Uterus (tissue), 2 donors: ENCODE measurements around the gene SUGCT.

Experiments used
- POLR2A ChIP-seq, 2 donors: fragments of 450-650 bp; IDR thresholded peaks; one replicate each; pipeline ENCODE4 v1.6.1; 2016; ENCODE audit warnings: antibody characterized with exemption in 2 of 2, mild to moderate bottlenecking in 1 of 2, moderate library complexity in 1 of 2
- TF ChIP-seq, protein P1 (sequence below), 4 experiments: fragments of 200-600 bp in 2 of 4; fragments of 450-650 bp in 2 of 4; sonication (generic) in 2 of 4; IDR thresholded peaks; one replicate each; pipeline ENCODE4 v1.5.1; 2016 to 2019; ENCODE audit warnings: antibody characterized with exemption in 4 of 4, mild to moderate bottlenecking in 2 of 4, moderate library complexity in 1 of 4

DNA sequence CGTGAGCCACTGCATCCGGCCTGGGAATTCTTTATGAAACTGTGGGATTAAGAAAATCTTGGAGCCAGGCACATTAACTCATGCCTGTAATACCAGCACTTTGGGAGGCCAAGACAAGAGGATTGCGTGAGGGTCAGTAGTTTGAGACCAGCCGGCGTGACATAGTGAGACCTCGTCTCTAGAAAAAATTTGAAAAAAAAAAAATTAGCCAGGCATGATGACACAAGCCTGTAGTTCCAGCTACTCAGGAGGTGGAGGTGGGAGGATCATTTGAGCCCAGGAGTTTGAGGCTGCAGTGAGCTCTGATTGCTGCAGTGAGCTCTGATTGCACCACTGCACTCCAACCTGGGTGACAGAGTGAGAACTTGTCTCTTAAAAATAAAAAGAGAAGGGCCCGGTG lies 69.8 kb downstream of the SUGCT start:
- TF ChIP-seq POLR2A (IDR thresholded peaks at IDR 0.05), result no peak
- TF ChIP-seq, protein P1, sequence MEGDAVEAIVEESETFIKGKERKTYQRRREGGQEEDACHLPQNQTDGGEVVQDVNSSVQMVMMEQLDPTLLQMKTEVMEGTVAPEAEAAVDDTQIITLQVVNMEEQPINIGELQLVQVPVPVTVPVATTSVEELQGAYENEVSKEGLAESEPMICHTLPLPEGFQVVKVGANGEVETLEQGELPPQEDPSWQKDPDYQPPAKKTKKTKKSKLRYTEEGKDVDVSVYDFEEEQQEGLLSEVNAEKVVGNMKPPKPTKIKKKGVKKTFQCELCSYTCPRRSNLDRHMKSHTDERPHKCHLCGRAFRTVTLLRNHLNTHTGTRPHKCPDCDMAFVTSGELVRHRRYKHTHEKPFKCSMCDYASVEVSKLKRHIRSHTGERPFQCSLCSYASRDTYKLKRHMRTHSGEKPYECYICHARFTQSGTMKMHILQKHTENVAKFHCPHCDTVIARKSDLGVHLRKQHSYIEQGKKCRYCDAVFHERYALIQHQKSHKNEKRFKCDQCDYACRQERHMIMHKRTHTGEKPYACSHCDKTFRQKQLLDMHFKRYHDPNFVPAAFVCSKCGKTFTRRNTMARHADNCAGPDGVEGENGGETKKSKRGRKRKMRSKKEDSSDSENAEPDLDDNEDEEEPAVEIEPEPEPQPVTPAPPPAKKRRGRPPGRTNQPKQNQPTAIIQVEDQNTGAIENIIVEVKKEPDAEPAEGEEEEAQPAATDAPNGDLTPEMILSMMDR (IDR thresholded peaks at IDR 0.05), result no peak
